NAMALWA (cell line): ENCODE data around the gene PRRG2.
A peak's percentile ranks its signal among the peaks of the same experiment; 100 is the strongest.

Experiments used
- DNase-seq: peaks from one replicate; pipeline ENCODE4 v3.0.0-alpha.2; 2015; ENCODE audit warnings: low spot score

The PRRG2 gene

DNA sequence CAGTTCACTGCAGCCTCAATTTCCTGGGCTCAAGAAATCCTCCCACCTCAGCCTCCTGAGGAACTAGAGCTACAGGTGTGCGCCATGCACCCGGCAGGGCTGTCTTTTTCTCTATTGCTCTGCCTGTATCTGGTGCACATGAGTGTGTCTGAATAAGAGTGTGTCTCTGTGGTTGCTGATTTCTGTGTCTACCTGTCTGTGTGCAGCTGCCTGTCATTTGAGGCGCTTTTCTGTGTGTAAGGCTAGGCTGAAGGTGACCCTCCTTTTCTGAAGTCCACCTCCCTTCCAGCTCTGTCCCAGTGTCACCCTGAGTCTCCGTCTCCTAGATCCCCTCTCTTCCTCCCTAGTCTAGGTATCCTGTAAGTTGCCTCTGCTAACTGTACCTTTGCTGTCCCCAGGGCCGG lies 8.4 kb downstream of the PRRG2 start:
- no peak for DNase-seq

DNA sequence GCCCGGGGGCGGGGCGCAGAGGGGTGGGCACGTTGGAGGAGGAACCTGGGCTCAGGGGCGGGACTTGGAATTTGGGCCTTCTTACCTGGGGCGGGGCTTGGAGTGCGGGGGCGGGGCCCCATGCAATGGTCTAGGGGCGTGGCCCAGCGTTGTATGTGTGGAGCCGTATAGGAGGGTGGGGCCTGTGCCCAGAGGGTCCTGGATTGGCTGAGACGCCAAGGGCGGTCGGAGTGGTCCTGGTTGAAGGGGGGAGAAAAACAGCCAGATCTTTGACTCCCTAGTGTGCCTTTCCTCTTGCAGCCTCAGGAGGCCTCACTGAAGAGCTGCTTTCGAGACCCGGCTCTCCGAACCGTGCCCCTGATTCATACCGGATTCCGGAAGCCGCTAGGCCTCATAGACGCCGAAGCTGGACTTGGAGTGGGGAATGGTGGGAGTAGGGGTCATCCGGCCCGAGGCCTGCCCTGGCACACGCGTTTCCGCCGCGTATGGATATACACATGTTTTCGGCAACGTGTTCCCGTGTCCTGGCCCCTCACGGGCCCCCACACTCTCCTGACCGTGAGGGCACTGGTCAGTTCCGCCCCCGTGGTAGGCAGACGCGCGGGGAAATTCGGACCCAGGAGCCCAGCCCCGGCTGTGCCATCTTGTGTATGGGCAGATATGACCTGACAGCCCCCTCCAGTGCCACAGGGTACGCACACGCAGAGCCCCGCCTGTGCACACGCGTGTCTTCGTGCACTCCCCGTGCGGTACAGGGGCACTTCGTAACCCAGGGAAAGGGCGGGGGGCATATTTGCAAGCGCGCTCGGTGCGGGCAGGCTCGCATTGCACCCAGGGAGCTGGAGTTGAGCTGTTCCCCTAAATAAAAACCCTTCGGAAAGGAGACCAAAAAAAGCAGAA lies 9.2 kb downstream of the PRRG2 start:
- peak; percentile 99 for DNase-seq

DNA sequence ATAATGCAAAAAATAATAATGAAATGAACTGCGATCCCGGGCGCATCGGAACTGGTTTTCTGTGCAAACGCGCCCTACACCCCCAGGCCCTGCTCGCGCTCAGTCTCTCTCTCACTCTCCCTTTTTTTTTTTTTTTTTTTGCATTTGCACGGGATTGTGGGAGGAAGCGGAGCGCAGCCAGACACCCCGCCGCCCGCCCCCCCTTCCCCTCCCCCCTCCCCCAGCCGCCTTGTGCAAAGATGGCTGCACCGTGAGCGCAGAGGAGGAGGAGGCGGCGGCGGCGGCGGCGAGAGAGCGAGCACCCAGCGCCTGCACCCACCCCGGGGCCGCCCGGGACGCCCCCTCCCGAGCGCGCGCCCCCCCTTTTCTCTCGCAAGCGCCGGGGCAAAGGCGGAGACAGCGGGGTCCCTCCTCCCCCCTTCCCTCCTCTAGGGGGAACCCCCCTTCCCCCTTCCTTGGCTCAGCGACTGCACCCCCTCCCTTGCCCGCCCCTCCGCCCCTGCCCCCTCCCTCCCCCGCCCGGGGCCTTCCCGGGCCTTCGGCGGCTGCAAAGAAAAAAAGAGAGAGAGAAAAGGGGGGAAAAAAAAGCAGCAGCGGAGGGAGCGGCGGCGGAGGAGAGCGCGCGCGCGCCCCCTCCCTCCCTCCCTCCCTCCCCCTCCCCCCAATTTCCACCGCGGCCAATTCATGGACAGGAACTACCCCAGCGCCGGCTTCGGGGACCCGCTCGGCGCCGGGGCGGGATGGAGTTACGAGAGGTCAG lies 10.0 kb downstream of the PRRG2 start, which contains the start of gene PRR12:
Gene PRR12, plus strand, starts transcription at position 212 of the 760 bp plus-strand sequence. Its CDS starts 473 bp downstream, at position 685.
- DNase-seq = peak; percentile 77

DNA sequence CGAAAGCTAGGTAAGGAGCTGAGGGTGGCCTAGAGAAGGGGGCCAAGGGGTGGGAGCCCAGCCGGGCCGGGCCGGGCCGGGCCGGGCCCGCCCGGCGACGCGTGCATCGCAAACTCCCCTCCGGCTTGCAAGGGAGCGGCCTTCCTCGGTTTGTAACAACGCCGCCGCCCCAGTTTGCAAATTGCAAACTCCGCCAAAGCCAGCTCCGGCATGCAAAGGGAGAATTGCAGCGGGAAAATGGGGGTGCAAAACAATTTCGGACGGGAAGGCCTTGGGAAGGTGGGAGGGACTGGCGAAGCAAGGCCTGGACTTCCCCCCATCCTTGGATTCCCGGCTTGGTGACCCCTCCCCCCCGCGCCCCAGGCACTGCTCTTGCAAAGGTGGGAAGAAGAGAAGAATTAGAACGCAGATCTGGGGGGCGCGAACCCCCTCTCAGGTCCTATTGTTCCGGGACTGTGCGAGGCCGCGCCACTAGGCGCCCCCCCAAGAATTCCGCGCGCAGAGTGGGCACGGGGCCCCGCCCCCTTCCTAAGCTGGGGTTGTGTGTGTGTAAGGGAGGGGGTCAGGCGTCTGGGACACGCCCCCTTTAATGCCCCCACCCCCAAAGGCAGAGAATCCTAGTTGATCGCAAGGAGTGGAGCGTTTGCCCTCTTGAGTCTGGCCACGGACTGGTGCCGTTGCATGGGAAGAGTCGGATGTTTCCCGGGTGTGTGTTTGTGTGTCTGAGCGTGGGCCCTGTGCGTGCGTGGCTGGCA lies 10.8 kb downstream of the PRRG2 start:
- DNase-seq = peak; percentile 76

DNA sequence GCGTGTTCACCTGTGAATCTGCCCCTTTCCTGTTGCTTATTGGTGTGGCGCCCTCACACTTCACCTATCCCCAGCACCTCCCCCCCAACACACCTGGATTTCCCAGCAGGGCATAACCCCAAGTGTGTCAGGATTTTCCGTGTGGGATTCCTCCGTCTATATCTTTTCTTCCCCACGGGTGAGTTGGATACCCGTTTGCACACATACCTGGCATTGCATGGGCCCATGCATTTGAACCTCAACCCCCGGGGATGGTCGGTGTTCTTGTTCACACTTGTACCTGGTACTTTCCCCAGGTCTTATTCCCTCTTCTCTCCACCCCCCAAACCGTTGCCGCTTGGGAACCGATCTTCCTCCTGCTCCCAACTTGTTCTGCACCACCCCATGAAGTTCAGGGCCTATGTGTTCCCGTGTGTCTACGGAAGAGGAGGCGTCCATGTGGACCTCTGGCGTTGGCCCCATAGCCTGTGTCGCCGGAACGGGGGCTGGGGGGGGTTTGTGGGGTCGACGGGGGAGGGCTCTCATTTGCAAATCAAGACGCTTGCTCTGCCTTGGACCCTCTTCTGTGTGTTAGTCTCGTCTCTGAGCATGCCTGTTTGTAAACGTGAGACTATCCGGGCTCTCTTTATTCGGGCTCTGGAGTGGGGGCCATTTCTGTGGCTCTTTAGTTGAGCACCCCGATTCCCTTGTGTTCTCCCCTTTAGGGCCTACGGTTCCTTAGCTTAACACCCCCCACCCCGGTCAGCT lies 11.5 kb downstream of the PRRG2 start:
- peak; percentile 86 for DNase-seq

DNA sequence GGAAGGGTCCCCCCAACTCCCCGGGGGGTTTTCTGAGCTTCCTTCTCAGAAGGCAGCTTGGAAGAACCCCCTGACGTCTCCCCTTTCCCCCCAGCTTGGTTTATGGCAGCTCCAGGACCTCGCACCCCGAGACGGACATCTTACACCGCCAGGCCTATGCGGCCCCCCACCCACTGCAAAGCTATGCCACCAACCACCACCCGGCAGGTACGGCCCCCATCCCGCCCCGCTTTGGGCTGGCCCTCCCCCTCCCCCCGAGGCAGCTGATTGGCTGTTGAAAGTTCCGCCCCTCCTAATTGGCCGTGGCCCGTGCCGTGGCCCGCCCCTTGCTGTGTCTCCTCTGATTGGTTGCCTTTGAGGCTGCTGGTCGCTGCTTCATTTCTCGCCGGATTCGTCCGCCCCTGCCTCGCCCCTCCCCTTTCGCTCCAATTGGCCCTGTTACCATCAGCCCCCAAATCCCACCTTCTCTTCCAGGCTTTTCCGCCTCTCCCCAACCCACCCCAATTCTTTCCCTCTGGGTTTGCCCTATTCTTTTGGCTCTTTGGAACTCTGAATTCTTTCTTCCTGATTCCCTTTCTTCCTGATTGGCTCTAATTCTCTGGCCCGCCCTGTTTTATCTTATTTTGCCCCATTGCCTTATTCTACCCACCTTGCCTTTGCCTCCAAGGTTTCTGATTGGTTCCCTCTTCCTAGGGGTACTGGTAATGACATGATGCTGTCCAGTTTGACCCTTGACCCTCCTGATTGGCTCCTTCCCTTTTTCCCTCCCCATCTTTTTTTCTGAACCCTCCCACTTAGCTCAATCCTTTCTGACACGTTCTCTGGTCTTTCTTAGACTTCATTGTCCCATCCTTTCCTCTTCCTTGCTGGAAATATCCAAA lies 12.4 kb downstream of the PRRG2 start:
- DNase-seq = peak; percentile 95

DNA sequence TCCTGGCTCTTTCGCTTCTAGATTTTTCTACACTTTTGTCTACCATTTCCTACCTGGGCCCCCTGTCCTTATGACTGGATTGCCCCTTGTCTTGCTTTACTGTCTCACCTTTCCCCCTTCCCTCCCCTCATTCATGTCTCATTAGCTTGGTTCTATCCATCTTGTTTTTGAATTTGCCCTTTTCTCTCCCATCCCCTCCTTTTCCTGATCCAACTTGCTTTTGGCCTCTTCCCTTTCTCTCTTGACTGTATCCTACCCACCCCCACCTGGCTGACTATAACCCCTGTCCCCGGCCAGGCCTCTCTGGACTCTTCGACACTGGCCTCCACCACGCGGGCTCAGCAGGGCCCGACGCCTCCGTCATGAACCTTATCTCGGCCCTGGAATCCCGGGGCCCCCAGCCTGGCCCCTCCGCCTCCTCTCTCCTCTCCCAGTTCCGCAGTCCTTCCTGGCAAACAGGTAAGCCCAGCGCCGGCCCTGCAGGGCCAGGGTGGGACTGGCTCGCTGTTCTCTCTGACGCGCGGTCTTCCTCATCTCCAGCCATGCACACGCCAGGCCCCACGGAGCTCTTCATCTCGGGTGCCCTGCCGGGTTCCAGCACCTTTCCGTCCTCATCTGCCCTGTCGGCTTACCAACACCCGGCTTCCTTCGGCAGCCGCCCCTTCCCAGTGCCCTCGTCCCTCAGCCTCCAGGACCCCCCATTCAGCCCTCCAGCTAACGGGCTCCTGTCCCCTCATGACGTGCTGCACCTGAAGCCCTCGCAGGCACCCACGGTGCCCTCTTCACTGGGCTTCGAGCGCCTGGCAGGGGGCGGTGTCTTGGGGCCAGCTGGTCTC lies 13.3 kb downstream of the PRRG2 start:
- no peak for DNase-seq

DNA sequence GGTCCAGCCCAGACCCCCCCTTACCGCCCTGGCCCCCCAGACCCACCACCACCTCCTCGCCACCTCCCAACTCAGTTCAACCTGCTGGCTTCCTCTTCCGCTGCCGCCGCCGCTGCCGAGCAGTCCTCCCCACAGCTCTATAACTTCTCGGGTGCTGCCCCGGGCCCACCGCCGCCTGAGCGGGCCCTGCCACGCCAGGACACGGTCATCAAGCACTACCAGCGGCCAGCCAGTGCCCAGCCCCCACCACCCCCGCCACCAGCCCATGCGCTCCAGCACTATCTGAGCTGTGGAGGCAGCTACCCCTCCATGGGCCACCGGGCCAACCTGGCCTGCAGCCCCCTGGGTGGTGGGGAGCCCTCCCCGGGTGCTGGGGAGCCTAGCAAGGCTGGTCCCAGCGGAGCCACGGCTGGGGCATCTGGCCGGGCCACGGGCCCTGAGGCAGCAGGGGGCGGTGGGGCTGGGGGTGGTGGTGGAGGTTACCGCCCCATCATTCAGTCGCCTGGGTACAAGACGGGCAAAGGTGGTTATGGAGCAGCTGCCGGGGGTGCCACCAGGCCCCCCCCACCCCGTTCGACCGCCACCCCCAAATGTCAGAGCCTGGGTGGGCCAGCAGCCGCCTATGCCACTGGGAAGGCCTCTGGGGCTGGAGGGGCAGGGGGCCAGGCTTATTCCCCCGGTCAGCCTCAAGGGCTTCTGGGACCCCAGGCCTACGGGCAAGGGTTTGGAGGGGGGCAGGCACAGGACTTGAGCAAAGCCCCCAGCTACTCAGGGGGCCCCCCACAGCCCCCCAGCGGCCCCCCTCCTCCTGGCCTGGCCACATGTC lies 14.1 kb downstream of the PRRG2 start:
- no peak for DNase-seq

DNA sequence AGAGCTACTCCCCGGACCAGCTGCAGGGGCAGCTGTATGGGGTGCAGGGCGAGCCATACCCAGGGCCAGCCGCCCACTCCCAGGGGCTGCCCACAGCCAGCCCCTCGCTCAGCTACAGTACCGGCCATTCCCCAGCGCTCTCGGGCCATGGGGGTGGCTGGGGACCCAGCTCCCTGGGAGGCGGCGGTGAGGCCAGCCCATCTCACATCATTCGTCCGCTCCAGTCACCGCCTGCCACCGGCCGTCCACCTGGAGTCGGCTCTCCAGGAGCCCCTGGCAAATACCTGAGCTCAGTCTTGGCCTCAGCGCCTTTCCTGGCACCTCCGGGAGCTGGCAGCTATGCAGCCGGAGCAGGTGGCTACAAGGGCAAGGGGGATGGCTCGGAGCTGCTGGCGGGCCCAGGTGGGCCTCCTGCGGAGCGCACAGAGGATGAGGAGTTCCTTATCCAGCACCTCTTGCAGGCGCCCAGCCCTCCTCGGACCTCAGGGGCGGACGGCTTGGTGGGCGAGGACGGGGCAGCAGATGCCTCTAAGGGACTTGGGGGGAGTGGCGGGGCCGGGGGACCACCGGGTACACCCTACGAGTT lies 14.8 kb downstream of the PRRG2 start:
- DNase-seq = no peak

DNA sequence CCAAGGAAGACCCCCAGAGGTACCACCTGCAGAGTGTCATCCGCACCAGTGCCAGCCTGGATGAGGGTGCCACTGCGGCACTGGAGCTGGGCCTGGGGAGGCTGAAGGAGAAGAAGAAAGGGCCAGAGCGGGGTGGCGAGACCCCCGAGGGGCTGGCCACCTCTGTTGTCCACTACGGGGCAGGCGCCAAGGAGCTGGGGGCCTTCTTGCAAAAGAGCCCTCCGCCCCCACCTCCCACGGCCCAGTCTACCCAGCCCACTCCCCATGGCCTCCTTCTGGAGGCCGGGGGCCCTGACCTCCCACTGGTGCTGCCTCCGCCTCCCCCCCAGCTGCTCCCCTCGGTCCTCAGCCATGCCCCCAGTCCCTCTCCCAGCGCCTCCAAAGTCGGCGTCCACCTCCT lies 15.3 kb downstream of the PRRG2 start:
- DNase-seq = no peak

DNA sequence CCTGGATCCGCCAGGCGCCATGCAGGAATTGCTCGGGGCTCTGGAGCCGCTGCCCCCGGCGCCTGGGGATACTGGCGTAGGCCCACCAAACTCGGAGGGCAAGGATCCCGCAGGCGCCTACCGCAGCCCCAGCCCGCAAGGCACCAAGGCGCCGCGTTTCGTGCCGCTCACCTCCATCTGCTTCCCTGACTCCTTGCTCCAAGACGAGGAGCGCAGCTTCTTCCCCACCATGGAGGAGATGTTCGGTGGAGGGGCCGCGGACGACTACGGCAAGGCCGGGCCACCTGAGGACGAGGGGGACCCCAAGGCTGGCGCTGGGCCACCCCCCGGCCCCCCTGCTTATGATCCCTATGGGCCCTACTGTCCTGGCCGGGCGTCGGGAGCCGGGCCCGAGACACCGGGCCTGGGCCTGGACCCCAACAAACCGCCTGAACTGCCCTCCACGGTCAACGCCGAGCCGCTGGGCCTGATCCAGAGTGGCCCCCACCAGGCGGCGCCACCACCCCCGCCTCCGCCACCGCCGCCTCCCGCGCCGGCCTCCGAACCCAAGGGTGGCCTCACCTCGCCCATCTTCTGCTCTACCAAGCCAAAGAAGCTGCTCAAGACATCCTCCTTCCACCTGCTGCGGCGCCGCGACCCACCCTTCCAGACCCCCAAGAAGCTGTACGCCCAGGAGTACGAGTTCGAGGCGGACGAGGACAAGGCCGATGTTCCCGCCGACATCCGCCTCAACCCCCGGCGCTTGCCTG lies 16.0 kb downstream of the PRRG2 start:
- no peak for DNase-seq

DNA sequence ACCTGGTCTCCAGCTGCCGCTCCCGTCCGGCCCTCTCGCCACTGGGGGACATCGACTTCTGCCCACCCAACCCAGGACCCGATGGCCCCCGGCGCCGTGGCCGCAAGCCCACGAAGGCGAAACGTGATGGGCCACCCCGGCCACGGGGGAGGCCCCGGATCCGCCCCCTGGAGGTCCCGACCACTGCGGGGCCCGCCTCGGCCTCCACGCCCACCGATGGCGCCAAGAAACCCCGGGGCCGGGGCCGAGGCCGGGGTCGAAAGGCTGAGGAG lies 16.5 kb downstream of the PRRG2 start:
- no peak for DNase-seq

DNA sequence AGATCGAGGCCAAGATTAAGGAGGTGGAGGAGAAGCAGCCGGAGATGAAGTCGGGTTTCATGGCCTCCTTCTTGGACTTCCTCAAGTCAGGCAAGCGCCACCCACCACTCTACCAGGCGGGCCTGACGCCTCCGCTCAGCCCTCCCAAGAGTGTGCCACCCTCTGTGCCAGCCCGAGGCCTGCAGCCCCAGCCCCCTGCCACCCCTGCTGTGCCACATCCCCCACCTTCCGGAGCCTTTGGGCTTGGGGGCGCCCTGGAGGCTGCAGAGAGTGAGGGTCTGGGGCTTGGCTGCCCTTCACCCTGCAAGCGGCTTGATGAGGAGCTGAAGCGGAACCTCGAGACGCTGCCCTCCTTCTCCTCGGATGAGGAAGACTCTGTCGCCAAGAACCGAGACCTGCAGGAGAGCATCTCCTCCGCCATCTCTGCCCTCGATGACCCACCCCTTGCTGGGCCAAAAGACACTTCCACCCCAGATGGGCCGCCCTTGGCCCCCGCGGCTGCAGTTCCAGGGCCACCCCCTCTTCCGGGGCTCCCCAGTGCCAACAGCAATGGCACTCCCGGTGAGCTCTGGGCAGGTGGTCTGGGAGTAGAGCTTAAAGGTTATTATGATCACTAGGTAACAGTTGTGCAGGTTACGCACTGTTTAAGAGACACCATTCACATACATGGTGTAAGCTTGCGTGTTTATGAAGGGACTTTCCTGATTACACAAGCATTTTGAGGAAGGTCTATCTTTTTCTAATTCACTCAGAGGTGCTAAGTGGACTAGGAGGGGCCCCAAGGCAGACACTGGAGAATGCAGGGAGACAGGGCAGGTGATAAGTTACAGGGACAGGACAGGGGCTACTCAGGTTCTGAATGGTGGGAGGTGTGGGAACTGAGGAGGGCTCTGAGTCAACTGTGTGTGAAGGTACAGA lies 18.5 kb downstream of the PRRG2 start:
- no peak for DNase-seq

DNA sequence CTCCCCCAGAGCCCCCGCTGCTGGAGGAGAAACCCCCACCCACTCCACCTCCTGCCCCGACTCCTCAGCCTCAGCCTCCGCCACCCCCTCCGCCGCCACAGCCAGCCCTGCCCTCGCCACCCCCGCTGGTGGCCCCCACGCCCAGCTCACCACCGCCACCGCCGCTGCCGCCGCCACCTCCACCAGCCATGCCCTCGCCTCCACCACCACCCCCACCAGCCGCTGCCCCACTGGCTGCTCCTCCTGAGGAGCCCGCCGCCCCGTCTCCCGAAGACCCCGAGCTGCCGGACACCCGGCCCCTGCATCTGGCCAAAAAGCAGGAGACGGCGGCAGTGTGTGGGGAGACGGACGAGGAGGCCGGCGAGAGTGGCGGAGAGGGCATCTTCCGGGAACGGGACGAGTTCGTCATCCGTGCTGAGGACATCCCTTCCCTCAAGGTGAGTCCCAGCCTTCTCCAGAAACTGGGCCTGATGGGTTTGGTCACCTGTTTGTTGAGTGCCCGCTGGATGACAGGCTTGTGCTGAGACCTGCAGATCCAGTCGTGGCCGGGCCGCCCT lies 20.4 kb downstream of the PRRG2 start:
- DNase-seq = no peak

DNA sequence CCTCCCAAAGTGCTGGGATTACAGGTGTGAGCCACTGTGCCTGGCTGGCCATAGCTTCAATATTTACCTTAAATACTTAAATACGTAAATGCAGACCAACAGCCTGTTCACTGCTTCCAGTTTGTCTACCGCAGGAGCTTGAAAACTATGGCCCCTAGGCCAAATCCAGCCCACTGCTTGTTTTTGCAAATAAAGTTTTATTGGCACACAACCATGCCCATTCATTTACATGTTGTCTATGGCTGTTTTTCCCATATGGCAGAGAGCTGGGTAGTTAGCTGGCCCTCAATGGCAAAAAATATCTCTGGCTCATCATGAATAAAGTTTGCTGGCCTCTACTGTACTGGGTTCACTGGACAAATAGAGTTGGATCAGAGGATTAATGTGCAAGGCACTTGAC lies 21.7 kb downstream of the PRRG2 start:
- no peak for DNase-seq

DNA sequence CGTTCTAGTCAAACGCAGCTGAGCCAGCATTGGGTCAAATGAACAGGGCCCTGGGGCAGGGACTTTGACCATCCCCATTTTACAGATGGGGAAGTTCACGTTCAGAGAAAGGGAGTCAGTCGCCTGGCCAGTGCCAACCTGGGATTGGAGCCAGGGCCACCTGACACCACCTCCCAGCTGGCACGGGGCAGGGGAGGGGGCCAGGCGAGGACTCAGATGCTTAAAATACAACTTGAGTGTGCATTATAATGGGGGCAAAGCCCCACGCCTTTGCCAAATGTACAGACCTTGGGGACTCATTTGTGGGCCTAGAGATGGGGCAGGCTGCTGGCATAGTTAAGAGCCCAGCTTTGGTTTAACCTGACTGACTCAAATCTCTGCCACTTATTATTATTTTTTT lies 24.5 kb downstream of the PRRG2 start:
- no peak for DNase-seq
